ENCODE measurements around the gene ZC3H12C.

Gene ZC3H12C

GRCh38 chr11:110158317-110159200 is 65.4 kb downstream of the ZC3H12C start:
- ChIA-PET CTCF (interaction anchor here (0.6 to 1.7 kb wide), 8 partner anchors 8 to 1691 kb away, joined by 3 to 5 read pairs (median 4); no protein-coding TSS in a partner anchor), POLR2A (no interaction called here)
- no peaks in the 10 kb centered on the region for H3K9me3 ChIP-seq (ENCODE audit: control extremely low read depth in 1 of 5, control insufficient read depth in 4 of 5, insufficient read depth in 2 of 5, low read depth in 1 of 5, low read length in 4 of 5)
- H3K4me1 ChIP-seq (ENCODE audit: control extremely low read depth in 1 of 4, control insufficient read depth in 4 of 4, insufficient read depth in 4 of 4, low read length in 3 of 4): no peaks in the 10 kb centered on the region
- no peak overlapping the region for H3K27ac ChIP-seq (ENCODE audit: insufficient read depth in 1 of 2, low read depth in 1 of 2, low read length in 2 of 2, poor library complexity in 1 of 2, severe bottlenecking in 2 of 2)
- no peaks in the 10 kb centered on the region for H3K27me3 ChIP-seq (replicated peaks in 2 of 5; ENCODE audit: control insufficient read depth in 4 of 5, insufficient read depth in 5 of 5, low read length in 4 of 5)
- 97% methylated on average over 5 of the region's 9 CpGs for WGBS (ENCODE audit: insufficient coverage)
- no peak for DNase-seq
- H3K4me3 ChIP-seq (ENCODE audit: control insufficient read depth in 1 of 7, extremely low read depth in 1 of 7, insufficient read depth in 4 of 7, low read depth in 2 of 7, low read length in 6 of 7): no peak overlapping the region
- peaks cover 13 to 63% (median 28%) of the 10 kb centered on the region in 4 experiments for H3K36me3 ChIP-seq (ENCODE audit: control insufficient read depth in 4 of 4, insufficient read depth in 4 of 4, low read length in 3 of 4)

GRCh38 chr11:110159476-110159875 is 66.3 kb downstream of the ZC3H12C start:
- H3K27ac ChIP-seq (ENCODE audit: insufficient read depth in 1 of 2, low read depth in 1 of 2, low read length in 2 of 2, poor library complexity in 1 of 2, severe bottlenecking in 2 of 2): no peak overlapping the region
- ChIA-PET POLR2A (no interaction called here), CTCF (interaction anchor here (0.7 to 1.6 kb wide), 4 partner anchors 9 to 49 kb away, joined by 3 to 5 read pairs (median 3); no protein-coding TSS in a partner anchor)
- 71% methylated on average over 1 of the region's 1 CpG for WGBS (ENCODE audit: insufficient coverage)
- H3K27me3 ChIP-seq (replicated peaks in 2 of 5; ENCODE audit: control insufficient read depth in 4 of 5, insufficient read depth in 5 of 5, low read length in 4 of 5): no peaks in the 10 kb centered on the region
- no peak for DNase-seq
- no peak overlapping the region for H3K4me3 ChIP-seq (ENCODE audit: control insufficient read depth in 1 of 7, extremely low read depth in 1 of 7, insufficient read depth in 4 of 7, low read depth in 2 of 7, low read length in 6 of 7)
- H3K9me3 ChIP-seq (ENCODE audit: control extremely low read depth in 1 of 5, control insufficient read depth in 4 of 5, insufficient read depth in 2 of 5, low read depth in 1 of 5, low read length in 4 of 5): no peaks in the 10 kb centered on the region
- peaks cover 13 to 67% (median 32%) of the 10 kb centered on the region in 4 experiments for H3K36me3 ChIP-seq (ENCODE audit: control insufficient read depth in 4 of 4, insufficient read depth in 4 of 4, low read length in 3 of 4)
- H3K4me1 ChIP-seq (ENCODE audit: control extremely low read depth in 1 of 4, control insufficient read depth in 4 of 4, insufficient read depth in 4 of 4, low read length in 3 of 4): no peaks in the 10 kb centered on the region

GRCh38 chr11:110160016-110160415 is 66.8 kb downstream of the ZC3H12C start:
- Histone ChIP-seq H3K9me3 (ENCODE audit: control extremely low read depth in 1 of 5, control insufficient read depth in 4 of 5, insufficient read depth in 2 of 5, low read depth in 1 of 5, low read length in 4 of 5) (no peaks in the 10 kb centered on the region), H3K27me3 (replicated peaks in 2 of 5; ENCODE audit: control insufficient read depth in 4 of 5, insufficient read depth in 5 of 5, low read length in 4 of 5) (no peaks in the 10 kb centered on the region), H3K4me1 (ENCODE audit: control extremely low read depth in 1 of 4, control insufficient read depth in 4 of 4, insufficient read depth in 4 of 4, low read length in 3 of 4) (no peaks in the 10 kb centered on the region), H3K36me3 (ENCODE audit: control insufficient read depth in 4 of 4, insufficient read depth in 4 of 4, low read length in 3 of 4) (peaks cover 13 to 73% (median 37%) of the 10 kb centered on the region in 4 experiments), H3K4me3 (ENCODE audit: control insufficient read depth in 1 of 7, extremely low read depth in 1 of 7, insufficient read depth in 4 of 7, low read depth in 2 of 7, low read length in 6 of 7) (no peak overlapping the region), H3K27ac (ENCODE audit: insufficient read depth in 1 of 2, low read depth in 1 of 2, low read length in 2 of 2, poor library complexity in 1 of 2, severe bottlenecking in 2 of 2) (no peak overlapping the region)
- no CpG with 5 or more reads among the region's 3 CpGs for WGBS (ENCODE audit: insufficient coverage)
- ChIA-PET POLR2A (no interaction called here), CTCF (interaction anchor here (1.2 kb wide), 1 partner anchor 9 kb away, joined by 5 read pairs; no protein-coding TSS in a partner anchor)
- no peak for DNase-seq

GRCh38 chr11:110160437-110160836 is 67.2 kb downstream of the ZC3H12C start:
- Histone ChIP-seq H3K36me3 (ENCODE audit: control insufficient read depth in 4 of 4, insufficient read depth in 4 of 4, low read length in 3 of 4) (peaks cover 13 to 75% (median 41%) of the 10 kb centered on the region in 4 experiments), H3K27me3 (replicated peaks in 2 of 5; ENCODE audit: control insufficient read depth in 4 of 5, insufficient read depth in 5 of 5, low read length in 4 of 5) (no peaks in the 10 kb centered on the region), H3K9me3 (ENCODE audit: control extremely low read depth in 1 of 5, control insufficient read depth in 4 of 5, insufficient read depth in 2 of 5, low read depth in 1 of 5, low read length in 4 of 5) (no peaks in the 10 kb centered on the region), H3K4me1 (ENCODE audit: control extremely low read depth in 1 of 4, control insufficient read depth in 4 of 4, insufficient read depth in 4 of 4, low read length in 3 of 4) (no peaks in the 10 kb centered on the region), H3K4me3 (ENCODE audit: control insufficient read depth in 1 of 7, extremely low read depth in 1 of 7, insufficient read depth in 4 of 7, low read depth in 2 of 7, low read length in 6 of 7) (no peak overlapping the region), H3K27ac (ENCODE audit: insufficient read depth in 1 of 2, low read depth in 1 of 2, low read length in 2 of 2, poor library complexity in 1 of 2, severe bottlenecking in 2 of 2) (no peak overlapping the region)
- no CpG with 5 or more reads among the region's 2 CpGs for WGBS (ENCODE audit: insufficient coverage)
- ChIA-PET CTCF (interaction anchor here (0.5 to 0.7 kb wide), 3 partner anchors 30 to 1431 kb away, joined by 3 read pairs; no protein-coding TSS in a partner anchor), POLR2A (no interaction called here)
- DNase-seq: no peak

GRCh38 chr11:110161061-110161460 is 67.9 kb downstream of the ZC3H12C start:
- WGBS (ENCODE audit: insufficient coverage): 100% methylated on average over 7 of the region's 9 CpGs
- CTCF ChIA-PET: interaction anchor here (0.5 to 0.7 kb wide), 3 partner anchors 31 to 1432 kb away, joined by 3 read pairs; no protein-coding TSS in a partner anchor

GRCh38 chr11:110162216-110162615 is 69.0 kb downstream of the ZC3H12C start:
- Histone ChIP-seq H3K27ac (ENCODE audit: insufficient read depth in 1 of 2, low read depth in 1 of 2, low read length in 2 of 2, poor library complexity in 1 of 2, severe bottlenecking in 2 of 2) (no peak overlapping the region), H3K9me3 (ENCODE audit: control extremely low read depth in 1 of 5, control insufficient read depth in 4 of 5, insufficient read depth in 2 of 5, low read depth in 1 of 5, low read length in 4 of 5) (no peaks in the 10 kb centered on the region), H3K4me1 (ENCODE audit: control extremely low read depth in 1 of 4, control insufficient read depth in 4 of 4, insufficient read depth in 4 of 4, low read length in 3 of 4) (no peaks in the 10 kb centered on the region), H3K4me3 (ENCODE audit: control insufficient read depth in 1 of 7, extremely low read depth in 1 of 7, insufficient read depth in 4 of 7, low read depth in 2 of 7, low read length in 6 of 7) (no peak overlapping the region), H3K27me3 (replicated peaks in 2 of 5; ENCODE audit: control insufficient read depth in 4 of 5, insufficient read depth in 5 of 5, low read length in 4 of 5) (no peaks in the 10 kb centered on the region), H3K36me3 (ENCODE audit: control insufficient read depth in 4 of 4, insufficient read depth in 4 of 4, low read length in 3 of 4) (peaks cover 11 to 69% (median 44%) of the 10 kb centered on the region in 4 experiments)
- ChIA-PET POLR2A (no interaction called here), CTCF (interaction anchor here (1.0 kb wide), 1 partner anchor 11 kb away, joined by 3 read pairs; no protein-coding TSS in a partner anchor)
- DNase-seq: no peak

More at GRCh38 chr11:110161061-110161460, 67.9 kb downstream of the ZC3H12C start:
- Histone ChIP-seq H3K4me3 (ENCODE audit: control insufficient read depth in 1 of 7, extremely low read depth in 1 of 7, insufficient read depth in 4 of 7, low read depth in 2 of 7, low read length in 6 of 7) (no peak overlapping the region), H3K4me1 (ENCODE audit: control extremely low read depth in 1 of 4, control insufficient read depth in 4 of 4, insufficient read depth in 4 of 4, low read length in 3 of 4) (no peaks in the 10 kb centered on the region), H3K9me3 (ENCODE audit: control extremely low read depth in 1 of 5, control insufficient read depth in 4 of 5, insufficient read depth in 2 of 5, low read depth in 1 of 5, low read length in 4 of 5) (no peaks in the 10 kb centered on the region), H3K27ac (ENCODE audit: insufficient read depth in 1 of 2, low read depth in 1 of 2, low read length in 2 of 2, poor library complexity in 1 of 2, severe bottlenecking in 2 of 2) (no peak overlapping the region), H3K27me3 (replicated peaks in 2 of 5; ENCODE audit: control insufficient read depth in 4 of 5, insufficient read depth in 5 of 5, low read length in 4 of 5) (no peaks in the 10 kb centered on the region), H3K36me3 (ENCODE audit: control insufficient read depth in 4 of 4, insufficient read depth in 4 of 4, low read length in 3 of 4) (peaks cover 13 to 75% (median 44%) of the 10 kb centered on the region in 4 experiments)
- POLR2A ChIA-PET: no interaction called here
- no peak for DNase-seq
